NCI-H2171 treated with DMSO at 0.1 percent for 48 hours (cell line): Measurements from ENCODE around the gene PCDHGA4.
"Not testable (repeated sequence)": the region's sequence is repeated elsewhere in the genome, so short reads cannot be mapped to it uniquely, and the experiment has no call there.

ENCODE experiments used
- DNase-seq: peaks from one replicate; lab custom pipeline; 2025; lab: John Stamatoyannopoulos, UW

PCDHGA4 gene

GRCh38 chr5:141354900-141355469 is at the start of gene PCDHGA4:
Gene PCDHGA4 (plus strand): TSS chr5:141355021. CDS start chr5:141355108, 87 bp downstream.
- DNase-seq: no peak

- no peak for DNase-seq
Measured at GRCh38 chr5:141306630-141307029, 48.2 kb upstream of the PCDHGA4 start.

GRCh38 chr5:141313711-141314110 is 41.1 kb upstream of the PCDHGA4 start:
- no peak for DNase-seq

- not testable (repeated sequence) for DNase-seq
Measured at GRCh38 chr5:141316963-141317362, 37.9 kb upstream of the PCDHGA4 start.

- DNase-seq: no peak
Measured at GRCh38 chr5:141319202-141319601, 35.6 kb upstream of the PCDHGA4 start.

- DNase-seq: no peak
Measured at GRCh38 chr5:141319699-141320098, 35.1 kb upstream of the PCDHGA4 start.

GRCh38 chr5:141320225-141321169 is 34.3 kb upstream of the PCDHGA4 start, which contains the start of gene TAF7:
Gene TAF7 (minus strand): TSS chr5:141320784. CDS start chr5:141320044, 740 bp downstream.
- DNase-seq: peak; percentile 77

- no peak for DNase-seq
Measured at GRCh38 chr5:141322261-141322660, 32.6 kb upstream of the PCDHGA4 start.

GRCh38 chr5:141326088-141326854 is 28.6 kb upstream of the PCDHGA4 start:
- no peak for DNase-seq

- DNase-seq: no peak
Measured at GRCh38 chr5:141328231-141328630, 26.6 kb upstream of the PCDHGA4 start.

- peak; percentile 2 for DNase-seq
Measured at GRCh38 chr5:141330299-141331080, 24.3 kb upstream of the PCDHGA4 start, which contains the start of gene PCDHGA1. Gene PCDHGA1 (plus strand): TSS chr5:141330514.

GRCh38 chr5:141332571-141332970 is 22.2 kb upstream of the PCDHGA4 start:
- DNase-seq: not testable (repeated sequence)

GRCh38 chr5:141338538-141339306 is 16.1 kb upstream of the PCDHGA4 start, which contains the start of gene PCDHGA2:
Gene PCDHGA2 (plus strand): TSS chr5:141338760.
- DNase-seq: peak; percentile 18

GRCh38 chr5:141340781-141341354 is 14.0 kb upstream of the PCDHGA4 start:
- not testable (repeated sequence) for DNase-seq

GRCh38 chr5:141342773-141343172 is 12.0 kb upstream of the PCDHGA4 start:
- no peak for DNase-seq

- DNase-seq: peak; percentile 0
Measured at GRCh38 chr5:141343242-141343952, 11.4 kb upstream of the PCDHGA4 start, which contains the start of gene PCDHGA3. Gene PCDHGA3 (plus strand): TSS chr5:141343829. CDS start chr5:141344034, 205 bp downstream.

GRCh38 chr5:141343953-141344463 is 10.8 kb upstream of the PCDHGA4 start:
- DNase-seq: no peak

- no peak for DNase-seq
Measured at GRCh38 chr5:141345327-141345726, 9.5 kb upstream of the PCDHGA4 start.

GRCh38 chr5:141346017-141346416 is 8.8 kb upstream of the PCDHGA4 start:
- DNase-seq: not testable (repeated sequence)
